Right renal pelvis (tissue), 4 donors: ENCODE data around the gene TMEM237. TPM values are rescaled to one million over a fixed set of nuclear protein-coding genes. Genes with fewer than 3 reads are reported as not detected.

Experiments
- DNase-seq, 4 donors: peaks; one replicate each; pipeline ENCODE4 v3.0.0-alpha.2; 2013; ENCODE audit warnings: low read depth in 4 of 4, low spot score in 3 of 4, missing footprints in 1 of 4
- polyA plus RNA-seq, 4 donors: library from polyadenylated mRNA; unstranded; fragments of 120-200 nt; gene quantifications; one replicate each; pipeline ENCODE4 v1.2.1, GENCODE V29; 2013; ENCODE audit not compliant: insufficient read length in 4 of 4

Gene TMEM237
- polyA plus RNA-seq, 4 donors = 48.3 to 57.0 (median 54.3) TPM

- peak; percentile 74 to 81 (median 77) for DNase-seq
These were observed 606 bp downstream of the TMEM237 start for GRCh38 chr2:201642579-201643215.

- DNase-seq = no peak
These were observed 1.2 kb downstream of the TMEM237 start for GRCh38 chr2:201642086-201642578.

- DNase-seq = no peak
These were observed 4.1 kb downstream of the TMEM237 start for GRCh38 chr2:201639205-201639604.

GRCh38 chr2:201638326-201638725 is 5.0 kb downstream of the TMEM237 start:
- no peak for DNase-seq

- no peak for DNase-seq
These were observed 9.5 kb downstream of the TMEM237 start for GRCh38 chr2:201633661-201634249.

GRCh38 chr2:201631041-201631440 is 12.3 kb downstream of the TMEM237 start:
- no peak for DNase-seq

GRCh38 chr2:201630577-201630976 is 12.7 kb downstream of the TMEM237 start:
- no peak for DNase-seq

- DNase-seq = no peak
These were observed 14.8 kb downstream of the TMEM237 start for GRCh38 chr2:201628545-201628944.

- DNase-seq = no peak
These were observed 20.9 kb downstream of the TMEM237 start for GRCh38 chr2:201622306-201622970.

- no peak for DNase-seq
These were observed 21.9 kb downstream of the TMEM237 start for GRCh38 chr2:201621293-201621999.

- DNase-seq = peak in 3 of 4 donors; percentile 63 to 65 (median 65)
These were observed 24.3 kb downstream of the TMEM237 start for GRCh38 chr2:201618744-201619662.

GRCh38 chr2:201608021-201608420 is 35.3 kb downstream of the TMEM237 start:
- no peak for DNase-seq

GRCh38 chr2:201607568-201607967 is 35.7 kb downstream of the TMEM237 start:
- no peak for DNase-seq

- DNase-seq = no peak
These were observed 42.4 kb downstream of the TMEM237 start for GRCh38 chr2:201600906-201601305.

- DNase-seq = no peak
These were observed 45.9 kb downstream of the TMEM237 start for GRCh38 chr2:201597397-201597796.

- DNase-seq = no peak
These were observed 62.8 kb downstream of the TMEM237 start for GRCh38 chr2:201580486-201580885.

GRCh38 chr2:201579536-201579935 is 63.8 kb downstream of the TMEM237 start:
- DNase-seq = no peak

- DNase-seq = no peak
These were observed 67.3 kb downstream of the TMEM237 start for GRCh38 chr2:201575971-201576370.

- no peak for DNase-seq
These were observed 68.5 kb downstream of the TMEM237 start for GRCh38 chr2:201574766-201575165.

GRCh38 chr2:201572846-201573508 is 70.3 kb downstream of the TMEM237 start:
- DNase-seq = no peak
